ENCODE results near the gene SMG7. TPM values are rescaled to one million over a fixed set of nuclear protein-coding genes. Genes with fewer than 3 reads are reported as not detected.
A peak's percentile ranks its signal among the peaks of the same experiment; 100 is the strongest.

The SMG7 gene
- polyA plus RNA-seq, 2 of the 4 experiments (the other 2 are of a cell fraction) = 27.2 to 51.3 TPM

DNA sequence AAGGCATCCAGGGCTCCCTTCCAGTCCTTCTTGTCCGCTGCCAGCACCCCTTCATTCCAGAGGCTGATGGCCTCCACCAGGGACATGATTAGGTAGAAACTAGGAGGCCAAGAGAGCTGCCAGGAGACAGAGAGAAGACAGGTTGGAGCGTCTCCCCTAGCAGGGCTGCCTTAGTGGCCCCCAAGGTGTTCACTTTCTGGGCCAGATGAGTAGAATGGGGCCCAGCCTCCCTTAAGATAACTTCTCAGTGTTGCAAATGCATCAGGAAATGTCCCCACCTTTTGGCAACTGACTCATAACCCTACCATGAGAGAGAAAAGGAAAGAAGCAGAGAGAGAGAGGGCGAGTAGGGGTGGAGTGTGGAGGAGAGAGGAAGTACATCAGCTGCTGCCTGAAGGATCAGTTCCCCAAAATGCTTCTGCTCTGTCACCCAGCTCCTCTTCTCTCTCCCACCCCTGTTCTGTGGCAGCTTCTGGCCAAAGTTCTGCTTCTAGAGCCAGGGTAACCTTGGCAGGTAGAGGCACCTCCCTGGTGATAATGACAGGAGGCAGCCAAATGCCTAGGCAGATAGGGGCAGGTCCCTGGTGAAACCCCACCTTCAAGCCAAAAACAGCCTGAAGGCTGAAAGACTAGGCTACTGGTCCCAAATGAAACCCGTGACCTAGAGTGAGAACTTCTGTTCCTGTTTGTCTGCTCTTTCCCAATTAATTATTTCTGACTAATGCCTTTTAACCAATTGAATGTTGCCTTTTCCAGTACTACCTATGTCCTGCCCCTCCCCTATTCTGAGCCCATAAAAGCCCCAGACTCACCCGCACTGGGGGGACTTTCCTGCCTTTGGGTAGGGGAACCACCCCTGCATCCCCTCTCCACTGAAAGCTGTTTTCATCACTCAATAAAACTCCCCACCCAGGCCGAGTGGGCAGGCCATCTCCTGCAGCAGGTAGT, 118.2 kb downstream of the SMG7 start, which contains the start of gene NCF2:
Gene NCF2, minus strand, starts transcription at position 216 of the 948 bp plus-strand sequence. Its CDS starts 130 bp downstream, at position 86.
- Histone ChIP-seq H3K4me3 (no peak within 1 kb of the TSS), H3K4me2 (no peak within 1 kb of the TSS), H3K4me1 (peaks cover 7% of the 10 kb centered on the region; the same call in 2 of the 3 replicates), H3K9me3 (no peaks in the 10 kb centered on the region), H3K27ac (0 out of 6 replicates have a peak within 1 kb of the TSS, but pooled peaks of 1 of the 2 experiments have one; percentile 13)
- ATAC-seq (peak in 1 of 2 experiments; percentile 49; a peak in 1 of 6 replicates), DNase-seq (ENCODE audit: low read depth in 1 of 2, low spot score in 1 of 2) (no peak), FAIRE-seq (no peak)
- TF ChIP-seq RNF2 (IDR thresholded peaks at IDR 0.05; ENCODE audit: borderline replicate concordance, low read depth) = no peak
- no peak for TF ChIP-seq HOXB5 (CRISPR knock-in tag; IDR thresholded peaks at IDR 0.05)
- TF ChIP-seq ZFP36 (IDR thresholded peaks at IDR 0.05; ENCODE audit: borderline replicate concordance, partially characterized antibody) = no peak
- TF ChIP-seq MAZ (IDR thresholded peaks at IDR 0.05; ENCODE audit: borderline replicate concordance, low read depth, low read length) = no peak
- no peak for TF ChIP-seq PHF8 (IDR thresholded peaks at IDR 0.05; ENCODE audit: borderline replicate concordance, low read depth)
- no peak for TF ChIP-seq FOSL2 (IDR thresholded peaks at IDR 0.05)
- TF ChIP-seq FOSL2 (CRISPR knock-in tag; IDR thresholded peaks at IDR 0.05) = no peak
- TF ChIP-seq ZNF302 (CRISPR knock-in tag; IDR thresholded peaks at IDR 0.05) = no peak
- no peak for TF ChIP-seq POLR2A (IDR thresholded peaks at IDR 0.05; ENCODE audit: low read length)
- TF ChIP-seq KDM5A (IDR thresholded peaks at IDR 0.05) = no peak
- TF ChIP-seq CHD4 (IDR thresholded peaks at IDR 0.05; ENCODE audit: borderline replicate concordance) = no peak
- TF ChIP-seq RAD21 (conservative IDR thresholded peaks at IDR 0.05 in 1 of 2, IDR thresholded peaks at IDR 0.05 in 1 of 2) = no peak
- no peak for TF ChIP-seq ESRRA (IDR thresholded peaks at IDR 0.05; ENCODE audit: borderline replicate concordance, low read length)
- no peak for TF ChIP-seq EHF (CRISPR knock-in tag; IDR thresholded peaks at IDR 0.05)
- TF ChIP-seq TP53 (CRISPR knock-in tag; IDR thresholded peaks at IDR 0.05) = no peak
- TF ChIP-seq SMC3 (IDR thresholded peaks at IDR 0.05) = no peak
- no peak for TF ChIP-seq PBX3 (IDR thresholded peaks at IDR 0.05)
- no peak for TF ChIP-seq CEBPB (IDR thresholded peaks at IDR 0.05)
- no peak for TF ChIP-seq CBX8 (IDR thresholded peaks at IDR 0.05)
- no peak for TF ChIP-seq RARB (CRISPR knock-in tag; IDR thresholded peaks at IDR 0.05)
- ChIA-PET CTCF (interaction anchor here (2.4 kb wide), 1 partner anchor 10 kb away, joined by 12 read pairs; no protein-coding TSS in a partner anchor), POLR2A (no interaction called here)
- WGBS (ENCODE audit: missing lambda C conversion rate) = 68% methylated on average over 6 of the region's 6 CpGs

GRCh38 chr1:183592733-183593132, 120.4 kb downstream of the SMG7 start:
- Histone ChIP-seq H3K9me3 (no peaks in the 10 kb centered on the region), H3K27ac (no peak overlapping the region), H3K4me1 (peaks cover 7% of the 10 kb centered on the region; the same call in 2 of the 3 replicates), H3K4me2 (no peak overlapping the region), H3K4me3 (no peak overlapping the region)
- FAIRE-seq (no peak), ATAC-seq (no peak), DNase-seq (ENCODE audit: low read depth in 1 of 2, low spot score in 1 of 2) (no peak)
- ChIA-PET CTCF (interaction anchor here (1.1 kb wide), 1 partner anchor 9 kb away, joined by 3 read pairs; no protein-coding TSS in a partner anchor), POLR2A (no interaction called here)
- TF ChIP-seq CBX2 (IDR thresholded peaks at IDR 0.05; ENCODE audit: borderline replicate concordance, low read depth) (no peak), PBX3 (IDR thresholded peaks at IDR 0.05) (no peak), E2F6 (IDR thresholded peaks at IDR 0.05; ENCODE audit: borderline replicate concordance, low read depth) (no peak), JUNB (IDR thresholded peaks at IDR 0.05) (no peak), POLR2AphosphoS2 (conservative IDR thresholded peaks at IDR 0.05; ENCODE audit: low read length) (no peak), RFX5 (IDR thresholded peaks at IDR 0.05) (no peak), MAFK (IDR thresholded peaks at IDR 0.05; ENCODE audit: partially characterized antibody) (no peak), ZC3H11A (IDR thresholded peaks at IDR 0.05) (no peak), ZSCAN20 (CRISPR knock-in tag; IDR thresholded peaks at IDR 0.05) (no peak), HOXA7 (CRISPR knock-in tag; IDR thresholded peaks at IDR 0.05) (no peak), FOSL2 (IDR thresholded peaks at IDR 0.05) (no peak), FOSL2 (CRISPR knock-in tag; IDR thresholded peaks at IDR 0.05) (no peak), TP53 (CRISPR knock-in tag; IDR thresholded peaks at IDR 0.05) (no peak)
- 84% methylated on average over 7 of the region's 7 CpGs for WGBS (ENCODE audit: missing lambda C conversion rate)
